Prostate gland (tissue), 2 donors: ENCODE data around the gene TSPAN11.

Experiments
- CTCF ChIP-seq, 4 experiments: fragments of 200-600 bp in 2 of 4; fragments of 450-650 bp in 2 of 4; sonication (generic) in 2 of 4; IDR thresholded peaks; 1 replicate in 3 of 4; 2 replicates in 1 of 4; pipeline ENCODE4 v1.5.1; 2016 to 2019; ENCODE audit warnings: antibody characterized with exemption in 4 of 4, mild to moderate bottlenecking in 2 of 4, moderate library complexity in 2 of 4
- POLR2A ChIP-seq: fragments of 450-650 bp; IDR thresholded peaks from one replicate; pipeline ENCODE4 v1.6.1; 2016; ENCODE audit warnings: antibody characterized with exemption, mild to moderate bottlenecking
- POLR2AphosphoS5 ChIP-seq: sonication (generic); formaldehyde crosslinking; IDR thresholded peaks from one replicate; pipeline ENCODE4 v1.6.1; 2017; ENCODE audit warnings: antibody characterized with exemption

- no peak for TF ChIP-seq CTCF (IDR thresholded peaks at IDR 0.05)
- no peak for TF ChIP-seq POLR2A
- TF ChIP-seq POLR2AphosphoS5, result no peak
Measured at GRCh38 chr12:31004666-31005065, 78.1 kb downstream of the TSPAN11 start.
